ENCODE data around the gene QRFPR. TPM values are rescaled to one million over a fixed set of nuclear protein-coding genes. Genes with fewer than 3 reads are reported as not detected.

The QRFPR gene
- polyA plus RNA-seq, 3 donors, result not detected

DNA sequence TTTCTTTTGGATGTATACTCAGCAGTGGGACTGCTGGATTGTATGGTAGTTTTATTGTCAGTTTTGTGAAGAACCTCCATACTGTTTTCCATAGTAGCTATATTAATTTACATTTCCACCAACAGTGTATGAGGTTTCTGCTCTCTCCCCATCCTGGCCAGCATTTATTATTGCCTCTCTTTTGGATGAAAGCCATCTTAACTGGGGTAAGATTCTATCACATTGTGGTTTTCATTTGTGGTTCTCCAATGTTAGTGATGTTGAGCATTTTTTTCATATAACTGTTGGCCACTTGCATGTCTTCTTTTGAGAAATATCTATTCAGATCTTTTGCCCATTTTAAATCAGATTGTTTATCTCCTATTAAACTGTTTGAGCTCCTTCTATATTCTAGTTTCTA lies 27.6 kb downstream of the QRFPR start:
- Mint-ChIP-seq H3K27ac (no peak overlapping the region), H3K4me3 (no peak overlapping the region), H3K27me3 (ENCODE audit: low read depth in 3 of 3) (peaks cover 0 to 7% (median 1%) of the 10 kb centered on the region in 3 donors), H3K36me3 (no peaks in the 10 kb centered on the region), H3K4me1 (no peaks in the 10 kb centered on the region), H3K9me3 (peaks cover 0 to 9% (median 2%) of the 10 kb centered on the region in 7 donors)
- Histone ChIP-seq H3K27ac (ENCODE audit: low read depth in 1 of 2, low read length in 2 of 2) (no peak overlapping the region), H3K27me3 (ENCODE audit: control insufficient read depth in 2 of 2, insufficient read depth in 2 of 2, low read length in 2 of 2) (no peaks in the 10 kb centered on the region), H3K4me1 (ENCODE audit: control insufficient read depth in 1 of 2, insufficient read depth in 2 of 2, low read length in 2 of 2) (no peaks in the 10 kb centered on the region), H3K9ac (ENCODE audit: insufficient read depth, low read length, poor library complexity, severe bottlenecking) (no peak overlapping the region), H3K4me2 (replicated peaks; ENCODE audit: extremely low read depth, low read length, poor library complexity, severe bottlenecking) (no peak overlapping the region), H3K4me3 (replicated peaks in 1 of 3; ENCODE audit: low read depth in 2 of 3, low read length in 3 of 3) (no peak overlapping the region), H3K79me2 (ENCODE audit: insufficient read depth, low read length) (no peaks in the 10 kb centered on the region), H4K20me1 (ENCODE audit: insufficient read depth, low read length) (no peaks in the 10 kb centered on the region), H3K36me3 (replicated peaks in 1 of 2; ENCODE audit: control insufficient read depth in 1 of 2, insufficient read depth in 2 of 2, low read length in 2 of 2) (no peaks in the 10 kb centered on the region), H2AFZ (ENCODE audit: insufficient read depth, low read depth, low read length, poor library complexity, severe bottlenecking) (no peak overlapping the region), H3K9me3 (replicated peaks in 1 of 2; ENCODE audit: control insufficient read depth in 1 of 2, insufficient read depth in 1 of 2, low read length in 2 of 2) (no peaks in the 10 kb centered on the region)
- no peak for DNase-seq
- TF ChIP-seq, protein P1, sequence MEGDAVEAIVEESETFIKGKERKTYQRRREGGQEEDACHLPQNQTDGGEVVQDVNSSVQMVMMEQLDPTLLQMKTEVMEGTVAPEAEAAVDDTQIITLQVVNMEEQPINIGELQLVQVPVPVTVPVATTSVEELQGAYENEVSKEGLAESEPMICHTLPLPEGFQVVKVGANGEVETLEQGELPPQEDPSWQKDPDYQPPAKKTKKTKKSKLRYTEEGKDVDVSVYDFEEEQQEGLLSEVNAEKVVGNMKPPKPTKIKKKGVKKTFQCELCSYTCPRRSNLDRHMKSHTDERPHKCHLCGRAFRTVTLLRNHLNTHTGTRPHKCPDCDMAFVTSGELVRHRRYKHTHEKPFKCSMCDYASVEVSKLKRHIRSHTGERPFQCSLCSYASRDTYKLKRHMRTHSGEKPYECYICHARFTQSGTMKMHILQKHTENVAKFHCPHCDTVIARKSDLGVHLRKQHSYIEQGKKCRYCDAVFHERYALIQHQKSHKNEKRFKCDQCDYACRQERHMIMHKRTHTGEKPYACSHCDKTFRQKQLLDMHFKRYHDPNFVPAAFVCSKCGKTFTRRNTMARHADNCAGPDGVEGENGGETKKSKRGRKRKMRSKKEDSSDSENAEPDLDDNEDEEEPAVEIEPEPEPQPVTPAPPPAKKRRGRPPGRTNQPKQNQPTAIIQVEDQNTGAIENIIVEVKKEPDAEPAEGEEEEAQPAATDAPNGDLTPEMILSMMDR (IDR thresholded peaks at IDR 0.05), result no peak
- intact Hi-C loops (cut with micrococcal nuclease), result no loop called here

DNA sequence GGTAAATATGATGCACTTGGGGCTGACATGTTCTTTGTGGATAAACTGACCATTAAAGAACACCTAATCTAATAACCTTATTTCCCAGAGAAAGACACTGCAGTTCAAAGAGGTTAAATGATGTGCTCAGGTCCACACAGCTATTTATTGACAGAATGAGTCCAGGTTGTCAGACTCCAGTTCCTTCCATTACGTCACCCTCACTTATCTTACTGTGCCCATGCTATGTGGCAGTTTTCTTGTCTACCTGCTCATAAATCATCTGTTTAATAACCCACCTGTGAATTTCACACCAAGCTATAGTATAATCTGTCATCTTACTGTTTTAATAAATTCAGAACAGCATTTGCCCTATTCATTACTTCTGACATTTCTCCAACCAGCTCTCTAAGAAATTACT lies 36.7 kb downstream of the QRFPR start:
- H3K27me3 ChIP-seq (ENCODE audit: control insufficient read depth in 2 of 2, insufficient read depth in 2 of 2, low read length in 2 of 2), result no peaks in the 10 kb centered on the region
- H3K4me3 Mint-ChIP-seq, result no peak overlapping the region
- no peaks in the 10 kb centered on the region for H3K4me1 ChIP-seq (ENCODE audit: control insufficient read depth in 1 of 2, insufficient read depth in 2 of 2, low read length in 2 of 2)
- no peak overlapping the region for H3K27ac ChIP-seq (ENCODE audit: low read depth in 1 of 2, low read length in 2 of 2)
- no peaks in the 10 kb centered on the region for H3K4me1 Mint-ChIP-seq
- no peak overlapping the region for H3K9ac ChIP-seq (ENCODE audit: insufficient read depth, low read length, poor library complexity, severe bottlenecking)
- H3K9me3 ChIP-seq (replicated peaks in 1 of 2; ENCODE audit: control insufficient read depth in 1 of 2, insufficient read depth in 1 of 2, low read length in 2 of 2), result no peaks in the 10 kb centered on the region
- H3K27ac Mint-ChIP-seq, result no peak overlapping the region
- H4K20me1 ChIP-seq (ENCODE audit: insufficient read depth, low read length), result no peaks in the 10 kb centered on the region
- TF ChIP-seq, protein P1 (IDR thresholded peaks at IDR 0.05), result no peak
- no peak overlapping the region for H2AFZ ChIP-seq (ENCODE audit: insufficient read depth, low read depth, low read length, poor library complexity, severe bottlenecking)
- peaks cover 0 to 7% (median 0%) of the 10 kb centered on the region in 3 donors for H3K27me3 Mint-ChIP-seq (ENCODE audit: low read depth in 3 of 3)
- no peak overlapping the region for H3K4me2 ChIP-seq (replicated peaks; ENCODE audit: extremely low read depth, low read length, poor library complexity, severe bottlenecking)
- intact Hi-C loops (cut with micrococcal nuclease), result no loop called here
- DNase-seq, result no peak
- no CpG with 5 or more reads among the region's 1 CpG for WGBS (ENCODE audit: insufficient coverage)
- no peaks in the 10 kb centered on the region for H3K79me2 ChIP-seq (ENCODE audit: insufficient read depth, low read length)
- H3K36me3 ChIP-seq (replicated peaks in 1 of 2; ENCODE audit: control insufficient read depth in 1 of 2, insufficient read depth in 2 of 2, low read length in 2 of 2), result no peaks in the 10 kb centered on the region
- no peaks in the 10 kb centered on the region for H3K9me3 Mint-ChIP-seq
- H3K36me3 Mint-ChIP-seq, result no peaks in the 10 kb centered on the region
- no peak overlapping the region for H3K4me3 ChIP-seq (replicated peaks in 1 of 3; ENCODE audit: low read depth in 2 of 3, low read length in 3 of 3)

Data from CD14-positive monocyte (primary cell).